Adrenal gland (tissue), 12 donors: ENCODE data around the gene CRCP. TPM values are rescaled to one million over a fixed set of nuclear protein-coding genes. Genes with fewer than 3 reads are reported as not detected.

Source experiments
- DNase-seq, 7 donors: peaks; one replicate each; pipeline ENCODE4 v3.0.0-alpha.2; 2019 to 2020
- H3K27ac ChIP-seq, 5 donors: fragments of 200-600 bp; sonication (generic) in 4 of 5; 1 replicate in 3 of 5; 2 replicates in 2 of 5; pipeline versions ENCODE4 v1.5.1 to v1.8.0; 2016 to 2020; ENCODE audit warnings: mild to moderate bottlenecking in 1 of 5
- H3K27me3 ChIP-seq: fragments of 200-600 bp; 2 replicates; pipeline ENCODE4 v1.8.0; 2021
- H3K36me3 ChIP-seq, 2 donors: fragments of 200-600 bp; replicated peaks in 1 of 2; 1 replicate in 1 of 2; 2 replicates in 1 of 2; pipeline versions ENCODE4 v1.5.1 to v1.8.0; 2018 to 2022
- H3K4me1 ChIP-seq, 2 donors: fragments of 200-600 bp; replicated peaks in 1 of 2; 1 replicate in 1 of 2; 2 replicates in 1 of 2; pipeline versions ENCODE4 v1.5.1 to v1.8.0; 2018 to 2021
- H3K4me3 ChIP-seq, 4 donors: fragments of 200-600 bp; sonication (generic) in 3 of 4; one replicate each; pipeline ENCODE4 v1.5.1; 2016 to 2018
- H3K9me3 ChIP-seq, 3 donors: fragments of 200-600 bp; sonication (generic) in 1 of 3; replicated peaks in 1 of 3; 1 replicate in 2 of 3; 2 replicates in 1 of 3; pipeline versions ENCODE4 v1.5.1 to v1.8.0; 2016 to 2021
- POLR2A ChIP-seq, 2 donors: fragments of 450-650 bp; IDR thresholded peaks; one replicate each; pipeline ENCODE4 v1.6.1; 2017; ENCODE audit warnings: antibody characterized with exemption in 2 of 2, mild to moderate bottlenecking in 2 of 2, moderate library complexity in 1 of 2
- WGBS, 4 donors: extraction: QIAGEN DNeasy Blood & Tissue Kit in 2 of 4; methylation state at CpG; one replicate each; pipeline versions ENCODE4 v1.1.5 to v1.1.7; 2013 to 2017; 5-methylcytosine and 5-hydroxymethylcytosine counted together
- intact Hi-C, 2 donors: fragments of 100-400 bp; cut with DNase I; formaldehyde crosslinking; loops; one replicate each; pipeline versions ENCODE4 v1.14.1 to v1.15.0; 2022 to 2023
- polyA plus RNA-seq, 3 donors: library from polyadenylated mRNA; stranded (reverse); fragments of 200-250 nt in 2 of 3; fragments of 350-450 nt in 1 of 3; fragmentation: Illumina TruSeq in 1 of 3; extraction: RNeasy Lipid Tissue Mini Kit (QIAGEN cat#74804) in 1 of 3; gene quantifications; one replicate each; pipeline ENCODE4 v1.2.3, GENCODE V29; 2013 to 2014
- total RNA-seq, 9 donors: library from RNA; depleted of rRNA in 4 of 9; stranded (reverse); fragments of >200 nt in 4 of 9; fragments of 120-200 nt in 1 of 9; fragmentation: NEBNext Ultra II Directional in 1 of 9; extraction: Animal tissue kit (Norgen Biotek cat#: 25700) in 1 of 9; gene quantifications; one replicate each; pipeline versions ENCODE4 v1.1.0 to v1.2.4, GENCODE V29; 2013 to 2023
- TF ChIP-seq, protein P1 (sequence below), 6 experiments: fragments of 450-650 bp in 4 of 6; fragments of 200-600 bp in 2 of 6; sonication (generic) in 1 of 6; IDR thresholded peaks; 1 replicate in 5 of 6; 2 replicates in 1 of 6; pipeline versions ENCODE4 v1.5.1 to v1.8.0; 2016 to 2021; ENCODE audit warnings: antibody characterized with exemption in 6 of 6, mild to moderate bottlenecking in 2 of 6, moderate library complexity in 1 of 6
- donor health status: healthy with polysubstance abuse.
- donor health status: Bipolar disorder and iron deficiency.
- donor health status: DM: yes; HTN: yes; CAD: no.
- donor health status: DM: no; HTN: no; CAD: no.
- donor health status: DM: no; HTN: no; CAD: no.
- donor health status: DM: yes; HTN: yes; CAD: no.

The CRCP gene
- total and polyA plus RNA-seq, 12 donors, result 14.5 to 53.3 (median 38.9) TPM

DNA sequence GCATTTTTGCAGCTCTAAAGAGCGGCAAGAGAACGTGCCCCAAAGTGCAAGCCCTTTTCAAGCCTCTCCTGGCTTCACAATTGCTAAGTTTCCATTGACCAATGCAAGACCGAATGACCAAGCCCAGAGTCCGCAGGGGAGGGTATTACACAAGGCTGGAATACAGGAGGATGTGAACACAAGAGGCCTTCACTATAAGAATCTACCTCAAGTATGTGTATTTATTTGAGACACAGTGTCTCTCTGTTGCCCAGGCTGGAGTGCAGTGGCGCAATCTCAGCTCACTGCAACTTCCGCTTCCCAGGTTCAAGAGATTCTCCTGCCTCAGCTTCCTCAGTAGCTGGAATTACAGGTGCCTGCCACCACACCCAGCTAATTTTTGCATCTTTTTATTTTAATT is 68.3 kb downstream of the CRCP start:
- H3K27ac ChIP-seq, result no peak overlapping the region
- H3K4me3 ChIP-seq, result no peak overlapping the region
- no peaks in the 10 kb centered on the region for H3K36me3 ChIP-seq
- no peak for DNase-seq
- 93 to 95% (median 94%) methylated on average over 6 of the region's 6 CpGs for WGBS, 4 donors
- TF ChIP-seq POLR2A (IDR thresholded peaks at IDR 0.05), result no peak
- TF ChIP-seq, protein P1, sequence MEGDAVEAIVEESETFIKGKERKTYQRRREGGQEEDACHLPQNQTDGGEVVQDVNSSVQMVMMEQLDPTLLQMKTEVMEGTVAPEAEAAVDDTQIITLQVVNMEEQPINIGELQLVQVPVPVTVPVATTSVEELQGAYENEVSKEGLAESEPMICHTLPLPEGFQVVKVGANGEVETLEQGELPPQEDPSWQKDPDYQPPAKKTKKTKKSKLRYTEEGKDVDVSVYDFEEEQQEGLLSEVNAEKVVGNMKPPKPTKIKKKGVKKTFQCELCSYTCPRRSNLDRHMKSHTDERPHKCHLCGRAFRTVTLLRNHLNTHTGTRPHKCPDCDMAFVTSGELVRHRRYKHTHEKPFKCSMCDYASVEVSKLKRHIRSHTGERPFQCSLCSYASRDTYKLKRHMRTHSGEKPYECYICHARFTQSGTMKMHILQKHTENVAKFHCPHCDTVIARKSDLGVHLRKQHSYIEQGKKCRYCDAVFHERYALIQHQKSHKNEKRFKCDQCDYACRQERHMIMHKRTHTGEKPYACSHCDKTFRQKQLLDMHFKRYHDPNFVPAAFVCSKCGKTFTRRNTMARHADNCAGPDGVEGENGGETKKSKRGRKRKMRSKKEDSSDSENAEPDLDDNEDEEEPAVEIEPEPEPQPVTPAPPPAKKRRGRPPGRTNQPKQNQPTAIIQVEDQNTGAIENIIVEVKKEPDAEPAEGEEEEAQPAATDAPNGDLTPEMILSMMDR (IDR thresholded peaks at IDR 0.05), result no peak
- no peaks in the 10 kb centered on the region for H3K27me3 ChIP-seq
- no peaks in the 10 kb centered on the region for H3K9me3 ChIP-seq
- intact Hi-C loops, result no loop called here
- peaks cover 0 to 8% of the 10 kb centered on the region in 2 donors for H3K4me1 ChIP-seq

DNA sequence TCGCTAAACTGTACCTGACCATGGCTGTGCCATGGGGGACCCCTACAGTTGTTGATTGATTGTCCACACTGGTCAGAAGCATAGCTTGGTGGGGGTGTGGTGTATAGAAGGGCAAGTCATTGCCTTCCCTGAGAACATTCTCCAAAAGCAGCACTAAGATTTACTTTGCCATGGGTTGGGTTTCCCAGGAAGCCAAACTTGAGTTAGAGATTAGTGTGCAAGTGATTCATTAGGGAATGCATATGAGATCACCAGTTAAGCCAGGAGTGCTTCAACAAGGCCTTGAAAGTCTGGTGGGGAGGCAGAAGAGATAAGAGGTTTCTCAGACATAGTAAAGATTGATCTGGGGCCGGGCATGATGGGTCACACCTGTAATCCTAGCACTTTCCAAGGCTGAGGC is 69.1 kb downstream of the CRCP start:
- H3K36me3 ChIP-seq, result no peaks in the 10 kb centered on the region
- no peak overlapping the region for H3K4me3 ChIP-seq
- intact Hi-C loops, result no loop called here
- 63 to 75% (median 70%) methylated on average over 2 of the region's 2 CpGs for WGBS, 4 donors
- peaks cover 0 to 8% of the 10 kb centered on the region in 2 donors for H3K4me1 ChIP-seq
- H3K27ac ChIP-seq, result peak overlapping the region in 2 of 5 donors; percentile 30 to 65
- no peaks in the 10 kb centered on the region for H3K27me3 ChIP-seq
- peak; percentile 34 to 74 (median 57) for DNase-seq
- no peak for TF ChIP-seq POLR2A (IDR thresholded peaks at IDR 0.05)
- TF ChIP-seq, protein P1 (IDR thresholded peaks at IDR 0.05), result no peak
- no peaks in the 10 kb centered on the region for H3K9me3 ChIP-seq

DNA sequence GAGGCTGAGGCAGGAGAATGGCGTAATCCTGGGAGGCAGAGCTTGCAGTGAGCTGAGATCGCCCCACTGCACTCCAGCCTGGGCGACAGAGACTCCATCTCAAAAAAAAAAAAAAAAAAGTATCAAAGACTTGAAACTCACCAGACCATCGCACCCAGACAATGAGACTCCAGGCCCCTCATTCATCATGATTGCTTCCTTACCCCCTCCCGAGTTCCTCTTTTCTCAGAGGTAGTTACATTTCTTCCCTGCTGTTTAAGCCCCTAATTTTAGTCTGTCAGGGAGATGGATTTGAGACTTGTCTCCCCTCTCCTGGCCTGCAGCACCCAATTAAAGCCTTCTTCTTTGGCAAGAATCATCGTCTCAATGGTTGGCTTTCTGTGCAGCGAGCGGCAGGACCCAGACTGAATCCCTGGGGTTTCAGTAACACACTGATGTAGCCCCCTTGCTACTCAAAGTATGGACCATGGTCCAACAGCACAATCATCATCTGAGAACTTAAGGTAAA is 71.1 kb downstream of the CRCP start:
- WGBS, 4 donors, result 91 to 97% (median 94%) methylated on average over 8 of the region's 8 CpGs
- Histone ChIP-seq H3K4me3 (no peak overlapping the region), H3K27ac (no peak overlapping the region), H3K27me3 (no peaks in the 10 kb centered on the region), H3K36me3 (no peaks in the 10 kb centered on the region), H3K9me3 (no peaks in the 10 kb centered on the region), H3K4me1 (peaks cover 0 to 8% of the 10 kb centered on the region in 2 donors)
- DNase-seq, result no peak
- TF ChIP-seq POLR2A (IDR thresholded peaks at IDR 0.05), result no peak
- TF ChIP-seq, protein P1 (IDR thresholded peaks at IDR 0.05), result no peak
- intact Hi-C loops, result no loop called here

DNA sequence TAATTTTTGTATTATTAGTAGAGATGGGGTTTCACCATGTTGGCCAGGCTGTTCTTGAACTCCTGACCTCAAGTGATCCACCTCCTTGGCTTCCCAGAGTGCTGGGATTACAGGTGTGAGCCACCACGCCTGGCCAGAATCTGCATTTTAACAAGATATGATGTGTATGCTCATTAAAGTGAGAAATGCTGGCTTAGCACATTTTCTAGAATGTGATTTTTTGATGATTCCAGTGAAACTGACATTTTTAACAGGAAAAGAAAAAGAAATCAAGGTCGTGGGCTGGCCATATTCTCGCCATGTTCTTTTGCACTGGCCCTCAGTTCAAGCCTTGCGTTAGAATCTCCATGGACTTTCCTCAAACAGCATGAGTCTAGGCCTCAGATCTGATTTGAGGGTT is 72.3 kb downstream of the CRCP start:
- 90 to 94% (median 91%) methylated on average over 4 of the region's 4 CpGs for WGBS, 4 donors
- Histone ChIP-seq H3K4me3 (no peak overlapping the region), H3K4me1 (peaks cover 0 to 8% of the 10 kb centered on the region in 2 donors), H3K27me3 (no peaks in the 10 kb centered on the region), H3K27ac (no peak overlapping the region), H3K9me3 (no peaks in the 10 kb centered on the region), H3K36me3 (no peaks in the 10 kb centered on the region)
- no peak for DNase-seq
- intact Hi-C loops, result no loop called here
- no peak for TF ChIP-seq POLR2A (IDR thresholded peaks at IDR 0.05)
- TF ChIP-seq, protein P1 (IDR thresholded peaks at IDR 0.05), result no peak
